Transverse colon (tissue), 4 donors: ENCODE results near the gene ANKRD44.

Experiments
- EP300 ChIP-seq: sonication (generic); formaldehyde crosslinking; IDR thresholded peaks from one replicate; pipeline ENCODE4 v1.6.1; 2017; ENCODE audit warnings: antibody characterized with exemption, low read depth
- POLR2A ChIP-seq: fragments of 450-650 bp; IDR thresholded peaks from one replicate; pipeline ENCODE4 v1.6.1; 2016; ENCODE audit warnings: antibody characterized with exemption, mild to moderate bottlenecking, moderate library complexity
- POLR2AphosphoS5 ChIP-seq, 3 donors: sonication (generic); formaldehyde crosslinking; IDR thresholded peaks; one replicate each; pipeline ENCODE4 v1.6.1; 2016; ENCODE audit warnings: antibody characterized with exemption in 3 of 3
- TF ChIP-seq, protein P1 (sequence below), 5 experiments: fragments of 200-600 bp in 3 of 5; fragments of 450-650 bp in 2 of 5; sonication (generic) in 3 of 5; IDR thresholded peaks; 1 replicate in 2 of 5; 2 replicates in 3 of 5; pipeline ENCODE4 v1.5.1; 2016 to 2017; ENCODE audit warnings: antibody characterized with exemption in 5 of 5, inconsistent platforms in 3 of 5, mild to moderate bottlenecking in 2 of 5, moderate library complexity in 1 of 5

DNA sequence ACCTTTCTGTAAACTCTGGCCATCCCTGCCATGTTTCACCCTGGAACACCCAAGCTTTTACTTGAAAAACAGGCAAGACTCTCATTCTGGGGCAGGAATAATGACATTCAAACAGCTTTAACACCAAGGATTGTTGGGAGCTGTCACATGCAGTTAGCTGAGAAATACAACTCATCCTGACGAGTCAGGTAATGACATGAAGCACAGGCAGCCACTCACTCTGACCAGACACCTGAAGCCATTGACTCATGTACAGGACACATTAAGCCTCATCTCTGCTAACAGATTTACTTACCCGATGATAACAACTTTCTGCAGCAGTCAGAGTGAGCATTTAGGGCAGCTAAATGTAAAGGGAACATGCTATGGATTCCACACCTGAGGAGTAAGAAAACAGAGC is 220.9 kb downstream of the ANKRD44 start:
- TF ChIP-seq POLR2AphosphoS5 (IDR thresholded peaks at IDR 0.05) (no peak), POLR2A (no peak), EP300 (no peak)
- TF ChIP-seq, protein P1, sequence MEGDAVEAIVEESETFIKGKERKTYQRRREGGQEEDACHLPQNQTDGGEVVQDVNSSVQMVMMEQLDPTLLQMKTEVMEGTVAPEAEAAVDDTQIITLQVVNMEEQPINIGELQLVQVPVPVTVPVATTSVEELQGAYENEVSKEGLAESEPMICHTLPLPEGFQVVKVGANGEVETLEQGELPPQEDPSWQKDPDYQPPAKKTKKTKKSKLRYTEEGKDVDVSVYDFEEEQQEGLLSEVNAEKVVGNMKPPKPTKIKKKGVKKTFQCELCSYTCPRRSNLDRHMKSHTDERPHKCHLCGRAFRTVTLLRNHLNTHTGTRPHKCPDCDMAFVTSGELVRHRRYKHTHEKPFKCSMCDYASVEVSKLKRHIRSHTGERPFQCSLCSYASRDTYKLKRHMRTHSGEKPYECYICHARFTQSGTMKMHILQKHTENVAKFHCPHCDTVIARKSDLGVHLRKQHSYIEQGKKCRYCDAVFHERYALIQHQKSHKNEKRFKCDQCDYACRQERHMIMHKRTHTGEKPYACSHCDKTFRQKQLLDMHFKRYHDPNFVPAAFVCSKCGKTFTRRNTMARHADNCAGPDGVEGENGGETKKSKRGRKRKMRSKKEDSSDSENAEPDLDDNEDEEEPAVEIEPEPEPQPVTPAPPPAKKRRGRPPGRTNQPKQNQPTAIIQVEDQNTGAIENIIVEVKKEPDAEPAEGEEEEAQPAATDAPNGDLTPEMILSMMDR (IDR thresholded peaks at IDR 0.05), result no peak
